HG03159 (cell line): ENCODE data around the gene GLI3.

Experiments
- ATAC-seq: cut with Tn5 transposase; IDR thresholded peaks from one replicate; pipeline ENCODE4 v1.9.1; 2021; ENCODE audit warnings: mild to moderate bottlenecking, moderate library complexity; ENCODE audit not compliant: unreplicated experiment

Gene GLI3

DNA sequence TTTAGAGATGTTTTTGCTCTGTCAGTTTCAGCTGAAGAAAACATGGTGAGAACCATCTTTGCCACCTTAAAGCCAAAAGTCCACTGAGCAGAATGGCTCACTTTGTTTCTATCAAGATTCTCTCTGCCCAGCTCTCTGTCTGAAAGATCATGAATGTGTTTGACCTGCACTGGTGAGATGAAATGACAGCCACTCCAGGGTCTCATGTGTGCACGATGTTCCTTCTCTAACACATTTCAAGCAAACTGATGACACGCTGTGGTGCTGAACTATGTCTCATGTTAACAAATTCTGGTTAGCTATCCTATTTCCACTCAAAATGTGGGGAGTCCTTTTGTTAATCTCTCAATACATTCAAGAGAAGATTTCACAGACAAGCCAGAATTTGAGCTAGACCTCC, 260.6 kb downstream of the GLI3 start:
- no peak for ATAC-seq

DNA sequence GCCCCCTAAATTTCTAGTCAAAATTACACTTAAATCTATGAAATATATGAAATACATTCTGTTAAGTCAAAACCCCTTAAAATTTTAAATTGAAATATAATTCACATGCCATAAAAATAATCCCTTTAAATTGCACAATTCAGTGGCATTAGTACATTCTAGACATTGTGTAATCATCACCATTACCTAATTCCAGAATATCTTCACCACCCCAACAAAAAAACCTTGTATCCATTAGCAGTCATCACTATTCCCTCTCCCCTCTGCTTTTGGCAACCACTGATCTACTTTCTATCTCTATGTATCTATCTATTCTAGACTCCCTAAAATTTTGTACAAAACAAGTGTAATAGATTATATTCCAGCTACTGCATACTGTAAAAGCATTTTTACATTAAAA, 261.2 kb downstream of the GLI3 start:
- no peak for ATAC-seq

DNA sequence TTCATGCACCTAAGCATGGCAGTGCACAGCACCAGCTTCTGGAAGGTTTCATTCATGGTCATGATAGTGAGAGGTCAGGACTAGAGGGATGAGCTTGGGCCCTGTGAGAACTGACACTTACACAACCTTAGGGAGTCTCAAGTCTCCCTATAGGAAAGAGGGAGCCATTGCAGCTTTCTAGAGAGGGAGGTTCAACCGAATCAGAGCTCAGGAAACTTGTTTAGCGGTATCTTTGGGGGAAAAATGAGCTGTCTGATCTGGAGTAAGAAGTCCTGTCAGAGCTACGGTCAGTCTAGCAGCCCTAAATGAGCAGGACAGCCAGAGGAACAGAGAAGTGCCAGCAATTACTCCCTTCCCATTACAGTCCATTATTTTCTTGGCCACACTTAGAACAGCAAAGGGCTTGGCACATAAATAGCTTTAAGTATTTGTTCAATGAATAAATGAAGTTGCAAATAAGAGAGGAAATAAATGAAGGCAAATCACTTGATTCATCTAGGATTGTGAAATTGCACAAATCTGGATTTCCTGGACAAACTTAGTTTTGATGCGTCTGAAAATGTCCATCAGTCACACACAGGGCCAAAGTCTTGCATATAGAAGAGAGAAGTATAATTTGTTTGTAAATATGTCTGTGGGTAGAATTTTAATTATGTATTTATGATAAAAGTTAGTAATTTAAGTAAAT, 262.0 kb downstream of the GLI3 start:
- ATAC-seq = no peak

DNA sequence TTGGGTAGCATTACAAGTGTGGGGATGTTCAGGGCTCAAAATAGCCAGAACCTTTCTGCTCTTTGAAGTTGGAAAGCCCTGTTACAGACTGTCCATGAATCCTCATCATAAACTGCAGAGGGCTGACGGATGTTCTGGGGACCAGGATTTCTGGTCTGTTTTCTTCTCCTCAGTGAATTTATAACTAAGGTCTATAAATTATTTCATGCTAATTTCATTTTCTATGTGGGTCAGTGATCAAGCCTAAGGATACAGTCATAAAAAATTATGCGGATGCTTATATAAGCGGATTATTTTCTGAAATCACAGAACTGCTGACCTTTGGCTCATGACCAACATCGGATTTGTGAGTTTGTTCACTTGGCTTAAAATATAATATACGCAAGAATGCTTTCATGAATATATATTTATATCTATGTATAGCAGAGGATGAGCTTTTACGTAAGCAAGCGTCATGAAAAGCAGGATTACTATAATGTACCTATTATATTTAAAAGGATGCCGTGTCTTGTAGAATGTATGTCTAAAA, 263.7 kb downstream of the GLI3 start:
- no peak for ATAC-seq

DNA sequence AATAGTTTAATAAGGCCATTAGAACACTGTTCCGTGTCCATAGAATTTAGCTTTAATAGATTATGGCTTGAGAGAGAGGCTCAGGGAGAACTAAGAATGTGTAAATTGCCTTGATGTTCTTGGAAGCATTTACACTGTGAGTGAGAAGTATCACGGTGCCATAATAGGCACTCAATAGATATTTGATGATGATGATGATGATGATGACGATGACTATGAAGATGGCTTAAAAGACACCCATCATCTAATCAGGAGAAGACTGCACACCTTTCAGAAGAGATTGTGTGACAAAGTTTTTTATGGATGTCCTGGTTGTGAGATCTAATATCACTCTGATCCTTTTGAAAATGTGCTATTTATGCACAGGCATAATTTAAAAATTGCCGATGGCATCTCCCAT, 264.2 kb downstream of the GLI3 start:
- no peak for ATAC-seq

DNA sequence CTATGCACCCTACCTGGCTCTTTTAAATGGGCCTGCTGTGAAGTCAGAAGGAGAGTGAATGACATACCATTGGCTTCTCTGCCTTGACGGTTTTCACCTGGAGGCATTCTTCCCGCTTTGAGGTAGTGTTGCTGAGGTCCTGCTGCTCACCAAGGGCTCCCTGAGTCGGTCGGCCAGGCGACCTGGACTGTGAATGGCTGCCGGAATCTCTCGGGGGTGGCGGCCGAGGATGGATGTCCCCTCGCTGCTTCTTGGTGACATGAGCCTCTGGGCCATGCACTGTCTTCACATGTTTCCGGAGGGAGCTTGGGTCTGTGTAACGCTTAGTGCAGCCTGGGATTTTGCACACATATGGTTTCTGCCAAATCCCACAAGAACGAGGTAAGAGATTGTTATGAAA, 264.7 kb downstream of the GLI3 start:
- no peak for ATAC-seq

DNA sequence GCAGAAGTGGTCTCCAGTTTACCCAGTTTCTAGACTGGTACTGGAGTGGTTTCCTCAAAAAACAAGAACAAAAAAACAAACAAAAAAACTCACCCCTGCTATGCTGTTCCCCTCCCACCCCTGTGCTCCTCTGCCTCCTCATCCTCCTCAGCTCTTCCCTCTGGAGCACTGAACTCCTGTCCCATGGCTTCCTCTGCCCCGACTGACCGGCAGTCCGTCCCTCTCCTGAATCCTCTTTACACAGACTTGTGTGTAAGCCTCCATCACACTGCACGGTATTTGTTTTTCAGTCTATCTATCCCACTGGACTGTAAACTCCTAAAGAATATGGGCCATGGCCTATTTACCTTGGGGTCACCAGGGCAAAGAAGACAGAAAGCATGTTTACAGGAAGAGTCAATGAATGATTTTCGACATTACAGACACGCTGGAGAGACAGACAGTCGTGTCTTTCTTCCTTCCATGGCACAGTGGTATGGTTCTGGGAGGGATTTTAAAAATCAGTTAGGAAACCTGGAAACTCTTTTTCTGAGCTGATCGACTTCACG, 265.3 kb downstream of the GLI3 start:
- ATAC-seq = no peak

DNA sequence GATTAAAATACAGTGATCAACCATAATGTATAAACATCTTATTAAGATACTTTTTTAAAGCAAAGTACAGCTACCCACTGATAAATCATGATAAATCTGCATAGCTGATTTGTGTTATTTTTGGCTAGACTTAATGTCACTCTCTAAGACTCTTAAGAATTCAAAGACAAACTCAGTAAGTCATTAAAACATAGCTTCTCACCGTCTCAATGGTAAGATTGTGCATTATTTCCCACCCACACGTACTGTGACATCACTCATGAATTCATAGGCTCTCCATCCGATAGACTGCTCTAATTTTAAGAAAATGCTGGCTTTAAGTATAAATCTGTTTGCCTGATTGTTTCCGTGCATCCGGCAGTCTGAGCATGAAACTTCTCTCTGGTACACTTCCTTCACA, 266.1 kb downstream of the GLI3 start:
- ATAC-seq = no peak

DNA sequence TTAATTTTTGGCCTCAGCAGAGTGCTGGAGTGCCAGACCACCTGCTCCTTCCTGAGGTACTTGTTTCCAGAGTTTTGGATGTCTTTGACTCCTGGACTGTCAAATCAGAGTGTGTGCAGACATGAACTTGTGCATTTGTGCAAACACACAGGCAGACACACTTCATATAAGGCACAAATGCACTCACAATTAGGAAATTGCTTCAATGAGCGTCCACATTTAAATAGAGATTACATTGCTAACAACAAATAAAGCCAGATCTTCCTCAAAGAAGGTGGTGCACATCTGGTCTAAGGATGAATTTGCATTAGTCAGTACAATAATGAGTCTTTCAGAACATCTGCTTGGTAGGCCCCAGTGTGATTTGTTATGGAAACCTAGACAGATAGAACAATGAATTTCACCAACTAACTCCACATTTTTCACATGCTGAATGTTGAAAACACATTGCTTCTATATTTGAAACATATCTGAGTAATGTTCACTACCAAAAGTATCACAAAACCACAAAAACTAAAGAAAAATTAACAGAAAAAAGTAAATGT, 267.4 kb downstream of the GLI3 start:
- ATAC-seq = no peak

DNA sequence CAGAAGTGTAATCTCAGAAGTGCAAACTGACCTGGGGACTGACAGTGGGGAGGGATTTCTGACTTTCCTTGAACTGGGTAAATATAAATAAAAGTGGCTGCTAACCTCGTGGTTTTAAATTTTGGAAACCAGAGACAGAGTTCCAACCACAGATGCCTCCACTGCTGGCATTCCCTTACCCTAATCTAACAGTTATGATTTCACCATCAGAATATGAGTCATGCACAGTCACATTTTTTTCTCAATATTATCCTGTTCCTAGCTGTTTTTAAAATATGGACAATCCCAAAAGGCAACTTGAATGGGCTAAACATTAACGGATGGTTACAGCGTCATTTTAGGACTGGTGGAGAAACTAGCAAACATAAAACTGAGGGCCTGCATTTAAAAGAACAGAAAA, 269.9 kb downstream of the GLI3 start:
- no peak for ATAC-seq

DNA sequence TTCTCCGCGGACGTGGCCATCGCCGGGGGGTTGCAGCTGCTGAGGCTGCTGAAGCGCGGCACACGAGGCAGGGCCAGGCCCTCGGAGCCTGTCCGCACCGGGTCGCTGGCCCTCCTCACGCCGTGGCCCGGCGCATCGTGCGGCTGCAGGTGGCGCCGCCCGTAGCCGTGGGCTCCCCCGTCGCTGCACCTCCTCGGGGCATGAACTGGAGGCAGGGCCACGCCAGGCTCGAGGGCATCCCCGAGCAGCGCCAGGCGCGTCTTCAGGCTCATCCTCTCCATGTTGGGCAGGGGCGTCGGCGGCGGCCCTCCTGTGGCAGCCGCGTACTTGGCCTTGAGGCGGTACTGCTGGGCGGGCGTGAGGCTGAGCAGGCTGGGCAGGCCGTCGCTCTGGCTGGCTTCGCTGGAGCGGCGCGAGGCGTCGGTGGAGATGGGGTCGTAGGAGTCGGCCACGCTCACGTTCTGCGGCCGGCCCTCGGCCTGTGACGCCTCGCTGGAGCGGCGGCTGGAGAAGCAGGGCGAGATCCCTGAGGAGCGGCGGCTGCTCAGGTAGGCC, 271.0 kb downstream of the GLI3 start:
- no peak for ATAC-seq

DNA sequence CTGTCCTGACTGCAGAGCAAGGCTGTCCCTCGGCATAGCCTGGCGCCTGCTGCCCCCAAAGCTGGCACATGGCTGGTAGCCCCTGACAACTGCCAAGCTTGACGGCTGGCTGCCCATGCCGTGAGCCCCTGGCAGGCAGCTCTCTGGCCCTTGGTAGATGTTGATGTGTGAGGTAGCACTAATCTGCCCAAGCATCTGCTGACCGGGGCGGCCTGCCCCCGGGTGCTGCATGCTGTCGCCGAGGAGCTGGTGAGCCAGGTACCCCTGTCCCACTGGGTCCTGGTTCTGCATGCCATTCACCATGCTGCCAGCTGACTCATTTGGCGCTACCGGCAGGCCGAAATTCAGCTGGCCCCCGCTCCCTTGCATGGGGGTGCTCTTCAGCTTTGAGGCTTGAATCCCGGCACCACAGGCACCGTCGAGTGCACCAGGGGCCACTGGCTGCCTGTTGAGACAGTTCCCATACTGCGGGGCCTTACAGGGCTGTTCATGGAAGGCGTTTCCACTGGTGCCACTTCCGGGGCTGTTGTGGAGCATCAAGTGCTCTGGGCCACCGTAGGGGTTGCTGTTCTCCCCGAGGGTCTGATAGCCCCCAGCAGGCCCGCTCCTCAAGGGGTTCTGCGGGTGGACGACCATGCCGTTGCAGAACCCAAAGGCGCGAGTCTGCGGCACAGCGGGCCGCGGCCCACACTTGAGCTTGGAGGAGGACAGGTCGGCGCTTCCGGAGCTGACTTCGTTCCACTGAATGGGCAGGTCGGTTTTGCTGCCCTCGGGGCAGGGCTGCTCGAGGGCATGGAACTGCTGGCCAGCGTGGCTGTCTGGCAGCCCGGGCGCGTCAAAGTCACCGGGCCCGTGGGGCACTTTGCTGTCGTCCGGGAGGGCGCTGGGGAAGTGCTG, 271.9 kb downstream of the GLI3 start:
- ATAC-seq = no peak

DNA sequence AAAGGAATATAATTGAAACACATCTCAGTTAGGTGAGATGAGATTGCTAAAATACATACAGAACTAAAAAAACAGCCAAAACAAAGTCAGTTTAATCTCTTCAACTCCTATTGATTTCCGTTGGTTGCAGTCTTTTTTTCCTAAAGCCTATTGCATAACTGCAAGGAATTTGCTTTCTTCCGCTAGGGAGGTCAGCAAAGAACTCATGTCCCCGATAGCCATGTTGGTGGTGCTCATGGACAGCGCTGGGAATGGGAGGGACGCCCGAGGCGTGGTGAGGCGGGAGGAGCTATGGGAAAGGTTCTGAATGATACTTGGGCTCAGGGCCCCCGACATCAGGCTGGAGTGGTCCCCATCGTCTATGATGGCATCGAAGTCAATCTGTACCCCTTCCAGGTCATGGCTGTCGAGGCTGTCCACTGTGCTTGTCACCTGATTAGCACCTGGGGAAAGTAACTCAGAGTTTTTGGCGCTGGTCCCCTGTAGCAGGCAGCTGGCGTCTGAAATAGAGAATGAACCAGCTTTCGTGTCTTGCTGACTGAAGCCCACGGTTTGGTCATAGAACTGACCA, 272.7 kb downstream of the GLI3 start:
- no peak for ATAC-seq

DNA sequence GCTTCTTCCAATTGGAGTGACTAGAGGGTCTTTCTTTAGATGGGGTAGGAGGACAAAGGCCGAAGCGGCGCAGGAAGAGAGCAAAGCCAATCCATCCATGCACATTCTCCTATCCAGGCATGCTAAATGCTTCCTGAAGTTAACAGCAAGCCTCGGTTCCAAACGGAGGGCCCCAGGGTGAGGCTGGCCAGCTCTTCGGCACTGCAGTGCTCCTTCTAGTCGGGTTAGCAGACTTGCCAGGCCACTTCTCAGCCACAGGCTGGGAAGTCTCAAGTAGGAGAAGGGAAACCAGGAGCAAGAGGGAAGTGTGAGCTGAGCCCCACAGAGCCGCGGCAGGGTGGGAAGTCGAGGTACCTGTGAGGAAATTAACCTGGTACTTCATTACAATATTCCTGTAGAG, 280.3 kb downstream of the GLI3 start:
- ATAC-seq = no peak

DNA sequence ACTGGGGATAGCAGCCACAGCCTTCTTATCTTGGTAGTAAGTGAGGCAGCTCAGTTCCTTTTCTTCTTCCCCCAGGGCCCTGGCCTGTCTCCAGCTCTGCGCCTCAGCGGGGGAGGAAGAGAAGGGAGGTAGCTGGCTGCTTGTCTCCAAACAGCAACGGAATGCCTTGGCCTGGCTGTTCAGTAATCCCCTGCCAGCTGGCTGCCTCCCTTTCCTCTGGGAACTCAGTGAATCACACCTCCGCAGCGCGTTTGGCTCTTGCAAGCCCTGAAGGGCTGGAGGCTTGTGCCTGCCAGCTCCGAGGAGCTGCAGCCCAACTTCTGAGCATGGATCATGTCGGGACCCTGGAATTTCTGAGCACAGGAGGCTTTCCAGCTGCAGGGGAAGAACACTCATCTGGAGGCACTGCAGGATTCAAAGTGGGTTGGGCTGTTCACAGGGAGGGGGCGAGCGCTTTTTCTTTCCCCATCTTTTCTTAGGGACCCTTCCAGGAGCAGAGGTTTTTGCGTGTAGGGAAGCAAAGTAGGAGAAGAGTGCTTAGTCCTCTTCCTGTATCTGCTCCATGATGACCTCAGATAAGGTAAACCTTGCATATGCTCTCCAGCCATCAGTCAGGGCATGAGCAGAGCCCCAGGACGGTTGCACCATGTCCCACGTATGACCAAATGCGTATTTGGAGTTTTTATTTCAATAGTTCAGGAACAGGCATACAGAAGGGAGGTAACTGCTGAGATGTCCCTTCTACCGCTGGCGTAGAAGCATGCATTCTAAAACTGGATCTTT, 280.9 kb downstream of the GLI3 start:
- ATAC-seq = no peak

DNA sequence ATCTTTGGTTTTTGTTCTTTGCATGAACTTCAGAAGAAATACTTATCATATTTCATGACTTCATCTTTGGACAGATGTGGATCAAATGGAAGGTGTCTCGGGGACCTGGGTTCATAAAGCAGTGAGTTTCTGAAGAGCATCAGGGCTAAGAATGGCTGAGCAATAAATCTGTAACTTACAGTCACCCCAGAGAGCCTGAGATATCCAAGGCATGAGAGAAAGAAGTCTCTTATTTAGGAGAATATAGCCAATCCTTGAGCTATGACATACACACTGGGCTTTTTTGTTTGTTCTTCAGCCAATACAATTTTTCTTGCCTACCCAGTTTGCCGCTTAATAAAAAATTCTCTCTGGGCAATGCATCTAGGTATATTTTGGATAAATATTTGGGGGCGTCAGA, 281.6 kb downstream of the GLI3 start:
- ATAC-seq = no peak

DNA sequence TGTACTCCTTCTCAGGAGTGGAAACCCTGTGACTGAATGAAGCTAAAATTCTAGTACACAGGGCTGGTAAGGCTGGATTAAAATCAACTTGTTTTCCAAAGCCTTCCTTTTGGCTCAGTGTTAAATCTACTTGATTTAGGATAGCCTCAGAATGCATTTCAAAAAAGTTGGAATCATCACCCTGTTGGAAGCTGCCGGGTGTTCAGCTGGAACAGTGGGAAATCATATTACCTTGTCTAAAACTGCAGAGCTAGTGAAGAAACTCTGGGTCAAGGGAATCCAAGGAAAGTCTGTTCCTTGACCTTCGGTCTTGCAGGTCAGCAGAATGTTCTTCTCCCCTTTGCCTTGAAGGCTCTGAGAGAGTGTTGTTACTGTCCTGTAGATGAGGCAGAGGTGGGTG, 282.0 kb downstream of the GLI3 start:
- no peak for ATAC-seq

DNA sequence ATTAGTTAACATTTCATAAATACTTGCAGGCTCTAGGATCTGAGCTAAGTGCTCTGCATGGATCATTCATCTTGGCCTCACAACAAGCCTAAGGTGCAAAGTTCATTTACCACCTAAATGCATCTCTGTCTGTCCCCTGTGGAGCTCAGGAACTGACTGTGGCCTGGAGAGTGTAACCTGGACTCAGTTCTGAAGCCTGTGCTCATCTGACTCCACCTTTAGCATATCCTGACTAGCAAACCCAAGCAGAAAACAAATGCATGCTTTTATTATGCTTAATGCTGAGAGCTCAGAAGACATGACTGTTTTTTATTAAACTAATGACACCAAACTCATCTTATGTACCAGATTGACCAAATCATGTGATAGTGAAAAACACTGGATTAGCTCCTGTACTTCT, 288.5 kb downstream of the GLI3 start:
- ATAC-seq = no peak

DNA sequence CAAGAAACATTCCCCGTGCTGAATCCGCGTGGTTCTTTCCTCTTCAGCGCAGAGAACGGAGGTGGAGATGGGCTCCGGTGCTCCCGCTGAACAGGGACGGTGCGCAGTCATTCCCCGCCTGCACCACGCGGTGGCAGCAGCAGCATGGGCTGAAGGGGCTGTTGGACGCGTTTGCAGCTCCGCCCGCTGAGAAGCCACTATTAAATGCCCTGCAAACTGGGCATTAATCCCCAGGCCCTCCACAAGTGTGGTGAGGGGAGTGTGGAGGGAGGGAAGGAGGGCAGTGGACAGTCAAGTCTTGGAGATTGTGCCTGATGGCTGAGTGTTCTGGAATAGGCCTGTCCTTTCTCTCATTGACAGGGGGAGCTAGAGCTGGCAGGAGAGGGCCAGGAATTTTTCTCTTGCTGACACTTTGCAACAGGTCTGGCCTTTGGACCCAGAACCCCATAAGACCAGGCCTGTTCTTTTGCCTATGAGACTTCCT, 293.9 kb downstream of the GLI3 start:
- peak; percentile 95 for ATAC-seq

DNA sequence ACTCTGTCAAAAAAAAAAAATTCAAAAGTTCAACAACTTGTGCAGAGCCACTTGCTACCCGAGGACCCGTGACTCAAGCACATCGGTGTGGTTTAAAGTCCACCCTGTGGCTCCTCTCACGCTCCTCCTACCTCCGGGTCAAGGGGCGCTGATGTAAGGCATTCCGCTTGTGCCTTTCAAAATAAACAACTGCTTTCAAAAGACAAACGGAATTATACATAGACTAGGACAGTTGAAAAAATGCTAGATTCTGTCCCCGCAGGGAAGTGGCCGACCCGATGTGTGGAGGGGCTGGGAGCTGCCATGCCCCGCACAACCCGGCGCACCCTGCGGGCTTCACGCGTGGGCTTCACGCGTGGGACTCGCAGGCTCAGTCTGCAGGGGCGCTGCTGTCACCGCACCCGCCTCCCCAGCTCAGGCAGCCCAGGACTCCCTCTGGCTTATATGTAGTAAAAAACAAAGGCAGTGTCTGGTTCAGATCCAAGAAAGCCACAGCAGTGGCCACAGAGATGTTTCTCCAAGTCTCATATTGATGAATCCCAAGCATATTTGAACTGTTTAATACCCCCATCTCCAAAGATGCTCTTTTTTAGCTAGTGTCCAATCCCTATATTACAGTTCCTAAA, 294.4 kb downstream of the GLI3 start:
- no peak for ATAC-seq
